SK-N-SH treated with all-trans-retinoic acid at 6 μM for 48 hours (cell line): ENCODE data around the gene MARCOL.

Experiments
- ATAC-seq: fragments of 200-7000 bp; cut with Tn5 transposase; 3 replicates; pipeline ENCODE4 v1.9.1; 2020; ENCODE audit warnings: mild to moderate bottlenecking, moderate library complexity
- ARNTL ChIP-seq: fragments of 450-650 bp; formaldehyde crosslinking; IDR thresholded peaks from 2 replicates; pipeline ENCODE4 v1.5.0; 2020; ENCODE audit warnings: low read depth, mild to moderate bottlenecking, moderate library complexity, borderline replicate concordance
- BACH2 ChIP-seq: fragments of 250-450 bp; sonication (Bioruptor Pico); IDR thresholded peaks from 2 replicates; pipeline ENCODE4 v1.9.0; 2021; ENCODE audit warnings: mild to moderate bottlenecking, borderline replicate concordance
- CREB5 ChIP-seq: fragments of 250-450 bp; sonication (Bioruptor Pico); IDR thresholded peaks from 2 replicates; pipeline ENCODE4 v1.5.1; 2020; ENCODE audit warnings: low read depth, mild to moderate bottlenecking, moderate library complexity
- CSRNP3 ChIP-seq: fragments of 250-450 bp; sonication (Bioruptor Pico); IDR thresholded peaks from 2 replicates; pipeline ENCODE4 v1.5.1; 2021; ENCODE audit warnings: mild to moderate bottlenecking, moderate library complexity
- ESRRG ChIP-seq: fragments of 250-450 bp; sonication (Bioruptor Pico); IDR thresholded peaks from 2 replicates; pipeline ENCODE4 v1.6.1; 2021; ENCODE audit warnings: mild to moderate bottlenecking
- GLIS3 ChIP-seq: fragments of 250-450 bp; sonication (Bioruptor Pico); IDR thresholded peaks from 2 replicates; pipeline ENCODE4 v1.5.0; 2020; ENCODE audit warnings: mild to moderate bottlenecking, moderate library complexity
- ISL1 ChIP-seq: fragments of 250-450 bp; sonication (Bioruptor Pico); IDR thresholded peaks from 2 replicates; pipeline ENCODE4 v2.1.2; 2022; ENCODE audit warnings: mild to moderate bottlenecking, moderate library complexity
- OSR1 ChIP-seq: fragments of 250-450 bp; sonication (Bioruptor Pico); IDR thresholded peaks from 2 replicates; pipeline ENCODE4 v1.8.0; 2022; ENCODE audit warnings: moderate library complexity, mild to moderate bottlenecking, inconsistent platforms
- PATZ1 ChIP-seq: fragments of 250-450 bp; sonication (Bioruptor Pico); IDR thresholded peaks from 2 replicates; pipeline ENCODE4 v1.8.0; 2020; ENCODE audit warnings: mild to moderate bottlenecking, moderate library complexity, borderline replicate concordance
- POU6F1 ChIP-seq: fragments of 250-450 bp; sonication (Bioruptor Pico); IDR thresholded peaks from 2 replicates; pipeline ENCODE4 v1.8.0; 2021; ENCODE audit warnings: low read depth, mild to moderate bottlenecking, moderate library complexity, borderline replicate concordance
- PPARA ChIP-seq: fragments of 250-450 bp; sonication (Bioruptor Pico); IDR thresholded peaks from 2 replicates; pipeline ENCODE4 v1.5.0; 2020; ENCODE audit warnings: mild to moderate bottlenecking, borderline replicate concordance
- RARB ChIP-seq: fragments of 250-450 bp; sonication (Bioruptor Pico); IDR thresholded peaks from 2 replicates; pipeline ENCODE4 v1.8.0; 2021; ENCODE audit warnings: mild to moderate bottlenecking, moderate library complexity
- SNAI2 ChIP-seq: fragments of 250-450 bp; sonication (Bioruptor Pico); IDR thresholded peaks from 2 replicates; pipeline ENCODE4 v1.5.0; 2020; ENCODE audit warnings: mild to moderate bottlenecking, moderate library complexity
- TCF4 ChIP-seq: fragments of 250-450 bp; sonication (Bioruptor Pico); IDR thresholded peaks from 2 replicates; pipeline ENCODE4 v1.8.0; 2021; ENCODE audit warnings: mild to moderate bottlenecking, moderate library complexity, borderline replicate concordance
- TOX ChIP-seq: fragments of 250-450 bp; sonication (Bioruptor Pico); IDR thresholded peaks from 2 replicates; pipeline ENCODE4 v1.8.0; 2021; ENCODE audit warnings: mild to moderate bottlenecking, moderate library complexity, borderline replicate concordance
- TSHZ2 ChIP-seq: fragments of 250-450 bp; sonication (Bioruptor Pico); IDR thresholded peaks from 2 replicates; pipeline ENCODE4 v1.5.0; 2020; ENCODE audit warnings: mild to moderate bottlenecking, moderate library complexity
- ZC3H10 ChIP-seq: fragments of 250-450 bp; sonication (Bioruptor Pico); IDR thresholded peaks from 2 replicates; pipeline ENCODE4 v1.5.1; 2021; ENCODE audit warnings: mild to moderate bottlenecking, moderate library complexity
- ZFP3 ChIP-seq: fragments of 250-450 bp; sonication (Bioruptor Pico); IDR thresholded peaks from 2 replicates; pipeline ENCODE4 v1.5.0; 2020; ENCODE audit warnings: mild to moderate bottlenecking, moderate library complexity
- ZFP30 ChIP-seq: fragments of 450-650 bp; formaldehyde crosslinking; IDR thresholded peaks from 2 replicates; pipeline ENCODE4 v1.5.0; 2022; ENCODE audit warnings: mild to moderate bottlenecking, moderate library complexity
- ZNF565 ChIP-seq: fragments of 450-650 bp; formaldehyde crosslinking; conservative IDR thresholded peaks from 2 replicates; pipeline ENCODE4 v1.5.0; 2020; ENCODE audit warnings: low read depth, mild to moderate bottlenecking, moderate library complexity
- ZNF70 ChIP-seq: fragments of 450-650 bp; formaldehyde crosslinking; IDR thresholded peaks from 2 replicates; pipeline ENCODE4 v1.5.0; 2020; ENCODE audit warnings: mild to moderate bottlenecking, moderate library complexity

MARCOL gene

GRCh38 chr5:148237785-148238417 lies 424 bp upstream of the MARCOL start:
- TF ChIP-seq ISL1 (CRISPR knock-in tag): peak; percentile 94
- no peak for TF ChIP-seq POU6F1 (CRISPR knock-in tag)
- TF ChIP-seq ZFP3 (CRISPR knock-in tag): peak; percentile 65; the same call in 1 of the 2 replicates
- peak; percentile 60; the same call in 1 of the 2 replicates for TF ChIP-seq SNAI2
- TF ChIP-seq CREB5 (CRISPR knock-in tag): peak; percentile 89
- no peak for TF ChIP-seq ZC3H10 (CRISPR knock-in tag)
- 0 out of 2 replicates have a peak, but pooled peaks have one; percentile 12 for TF ChIP-seq TCF4 (CRISPR knock-in tag)
- no peak for ATAC-seq

DNA sequence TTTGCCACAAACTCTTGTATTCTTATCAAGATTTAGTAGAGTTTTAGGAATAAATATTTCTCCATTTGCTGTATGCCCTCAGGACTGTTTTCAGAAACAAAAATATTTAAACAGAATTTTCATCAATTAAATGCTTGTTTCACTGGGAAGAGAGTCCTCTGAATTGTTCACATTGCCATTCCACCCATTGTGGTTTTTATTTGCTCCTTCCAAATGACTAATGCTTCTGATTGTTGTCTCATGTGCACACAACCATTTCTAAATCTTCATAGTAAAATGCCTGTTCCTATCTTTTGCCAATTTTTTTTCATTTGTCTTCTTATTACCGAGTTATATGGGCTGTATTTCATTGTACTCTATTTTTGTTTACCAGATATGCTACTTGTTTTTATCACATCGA lies 10.6 kb downstream of the MARCOL start:
- TF ChIP-seq POU6F1 (CRISPR knock-in tag): no peak
- TF ChIP-seq ZNF565 (CRISPR knock-in tag): no peak
- TF ChIP-seq PPARA (CRISPR knock-in tag): no peak
- no peak for TF ChIP-seq ZNF70 (CRISPR knock-in tag)
- TF ChIP-seq PATZ1: no peak
- no peak for TF ChIP-seq ARNTL
- no peak for TF ChIP-seq RARB (CRISPR knock-in tag)
- no peak for TF ChIP-seq BACH2
- no peak for TF ChIP-seq ZC3H10 (CRISPR knock-in tag)
- TF ChIP-seq TSHZ2: no peak
- no peak for TF ChIP-seq SNAI2
- no peak for TF ChIP-seq ZFP3 (CRISPR knock-in tag)
- ATAC-seq: no peak

DNA sequence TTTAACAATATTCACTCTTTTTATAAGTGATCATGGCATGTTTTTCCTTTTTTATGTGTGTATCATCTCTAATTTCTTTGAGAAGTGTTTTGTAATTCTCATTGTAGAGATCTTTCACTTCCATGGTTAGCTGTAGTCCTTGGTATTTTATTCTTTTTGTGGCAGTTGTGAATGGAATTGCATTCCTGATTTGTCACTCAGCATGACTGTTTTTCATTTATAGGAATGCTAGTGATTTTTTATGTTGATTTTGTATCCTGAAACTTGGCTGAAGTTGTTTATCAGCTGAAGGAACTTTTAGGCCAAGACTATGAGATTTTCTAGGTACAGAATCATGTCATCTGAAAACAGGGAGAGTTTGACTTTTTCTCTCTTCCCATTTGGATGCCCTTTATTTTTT lies 17.1 kb downstream of the MARCOL start:
- no peak for ATAC-seq
- TF ChIP-seq POU6F1 (CRISPR knock-in tag) (no peak), ESRRG (CRISPR knock-in tag) (no peak), OSR1 (CRISPR knock-in tag) (no peak), SNAI2 (no peak), CSRNP3 (CRISPR knock-in tag) (no peak), TOX (CRISPR knock-in tag) (no peak), ZFP30 (CRISPR knock-in tag) (no peak), PPARA (CRISPR knock-in tag) (no peak), CREB5 (CRISPR knock-in tag) (no peak), ARNTL (no peak), GLIS3 (CRISPR knock-in tag) (no peak), PATZ1 (no peak)
